ENCODE data around the gene CABLES1.

The CABLES1 gene

DNA sequence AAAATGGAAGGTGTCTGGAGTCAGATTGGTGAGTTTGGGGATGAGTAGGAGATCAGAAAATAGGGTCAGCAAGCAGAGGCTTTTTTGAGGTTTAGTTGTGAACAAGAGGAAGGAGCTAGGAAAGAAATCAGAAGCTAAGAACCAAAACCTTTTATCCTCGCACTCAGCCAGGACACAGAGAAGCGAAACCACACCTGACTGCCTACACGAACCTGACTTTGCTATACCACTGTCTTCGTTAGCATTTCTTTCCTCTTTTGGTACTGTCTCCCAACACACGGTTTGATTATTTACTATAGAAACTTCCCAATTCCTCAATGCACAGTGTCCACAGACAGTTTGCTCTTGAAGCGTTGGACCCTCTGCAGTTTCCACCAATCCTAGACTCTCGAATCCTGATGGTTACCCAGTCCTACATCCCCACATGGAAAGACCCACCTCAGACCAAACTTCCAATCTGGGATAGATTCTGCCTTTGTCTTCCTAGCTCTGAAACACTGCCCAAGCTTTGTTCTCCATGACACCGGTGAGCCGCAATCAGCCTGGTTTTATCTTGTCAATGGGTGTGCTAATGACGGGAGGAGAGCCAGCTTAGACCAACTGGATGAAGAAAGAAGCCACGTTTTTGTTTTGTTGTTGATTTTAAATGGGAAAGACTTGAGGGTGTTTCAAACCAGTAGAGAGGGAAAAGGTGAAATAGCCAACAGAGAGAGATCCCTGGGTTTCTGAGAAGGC is 137.4 kb downstream of the CABLES1 start:
- H3K4me3 ChIP-seq (replicated peaks; ENCODE audit: insufficient read depth, low read length), result no peak overlapping the region
- no peak for DNase-seq (ENCODE audit: low read depth in 1 of 2, low spot score in 1 of 2)
- TF ChIP-seq SPI1 (IDR thresholded peaks at IDR 0.05; ENCODE audit: borderline replicate concordance, low read depth) (no peak), POLR2AphosphoS5 (IDR thresholded peaks at IDR 0.05; ENCODE audit: low read depth) (no peak), GABPA (IDR thresholded peaks at IDR 0.05; ENCODE audit: low read depth) (no peak)
- TF ChIP-seq, protein P1, sequence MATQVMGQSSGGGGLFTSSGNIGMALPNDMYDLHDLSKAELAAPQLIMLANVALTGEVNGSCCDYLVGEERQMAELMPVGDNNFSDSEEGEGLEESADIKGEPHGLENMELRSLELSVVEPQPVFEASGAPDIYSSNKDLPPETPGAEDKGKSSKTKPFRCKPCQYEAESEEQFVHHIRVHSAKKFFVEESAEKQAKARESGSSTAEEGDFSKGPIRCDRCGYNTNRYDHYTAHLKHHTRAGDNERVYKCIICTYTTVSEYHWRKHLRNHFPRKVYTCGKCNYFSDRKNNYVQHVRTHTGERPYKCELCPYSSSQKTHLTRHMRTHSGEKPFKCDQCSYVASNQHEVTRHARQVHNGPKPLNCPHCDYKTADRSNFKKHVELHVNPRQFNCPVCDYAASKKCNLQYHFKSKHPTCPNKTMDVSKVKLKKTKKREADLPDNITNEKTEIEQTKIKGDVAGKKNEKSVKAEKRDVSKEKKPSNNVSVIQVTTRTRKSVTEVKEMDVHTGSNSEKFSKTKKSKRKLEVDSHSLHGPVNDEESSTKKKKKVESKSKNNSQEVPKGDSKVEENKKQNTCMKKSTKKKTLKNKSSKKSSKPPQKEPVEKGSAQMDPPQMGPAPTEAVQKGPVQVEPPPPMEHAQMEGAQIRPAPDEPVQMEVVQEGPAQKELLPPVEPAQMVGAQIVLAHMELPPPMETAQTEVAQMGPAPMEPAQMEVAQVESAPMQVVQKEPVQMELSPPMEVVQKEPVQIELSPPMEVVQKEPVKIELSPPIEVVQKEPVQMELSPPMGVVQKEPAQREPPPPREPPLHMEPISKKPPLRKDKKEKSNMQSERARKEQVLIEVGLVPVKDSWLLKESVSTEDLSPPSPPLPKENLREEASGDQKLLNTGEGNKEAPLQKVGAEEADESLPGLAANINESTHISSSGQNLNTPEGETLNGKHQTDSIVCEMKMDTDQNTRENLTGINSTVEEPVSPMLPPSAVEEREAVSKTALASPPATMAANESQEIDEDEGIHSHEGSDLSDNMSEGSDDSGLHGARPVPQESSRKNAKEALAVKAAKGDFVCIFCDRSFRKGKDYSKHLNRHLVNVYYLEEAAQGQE (IDR thresholded peaks at IDR 0.05; ENCODE audit: insufficient replicate concordance, low read depth), result no peak
- TF ChIP-seq, protein P2, sequence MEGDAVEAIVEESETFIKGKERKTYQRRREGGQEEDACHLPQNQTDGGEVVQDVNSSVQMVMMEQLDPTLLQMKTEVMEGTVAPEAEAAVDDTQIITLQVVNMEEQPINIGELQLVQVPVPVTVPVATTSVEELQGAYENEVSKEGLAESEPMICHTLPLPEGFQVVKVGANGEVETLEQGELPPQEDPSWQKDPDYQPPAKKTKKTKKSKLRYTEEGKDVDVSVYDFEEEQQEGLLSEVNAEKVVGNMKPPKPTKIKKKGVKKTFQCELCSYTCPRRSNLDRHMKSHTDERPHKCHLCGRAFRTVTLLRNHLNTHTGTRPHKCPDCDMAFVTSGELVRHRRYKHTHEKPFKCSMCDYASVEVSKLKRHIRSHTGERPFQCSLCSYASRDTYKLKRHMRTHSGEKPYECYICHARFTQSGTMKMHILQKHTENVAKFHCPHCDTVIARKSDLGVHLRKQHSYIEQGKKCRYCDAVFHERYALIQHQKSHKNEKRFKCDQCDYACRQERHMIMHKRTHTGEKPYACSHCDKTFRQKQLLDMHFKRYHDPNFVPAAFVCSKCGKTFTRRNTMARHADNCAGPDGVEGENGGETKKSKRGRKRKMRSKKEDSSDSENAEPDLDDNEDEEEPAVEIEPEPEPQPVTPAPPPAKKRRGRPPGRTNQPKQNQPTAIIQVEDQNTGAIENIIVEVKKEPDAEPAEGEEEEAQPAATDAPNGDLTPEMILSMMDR (IDR thresholded peaks at IDR 0.05; ENCODE audit: insufficient read depth, low read length), result no peak
- no peak overlapping the region for H3K27ac ChIP-seq (replicated peaks)
- H3K27me3 ChIP-seq (ENCODE audit: insufficient read depth, poor library complexity, severe bottlenecking), result no peaks in the 10 kb centered on the region

- TF ChIP-seq SPI1 (IDR thresholded peaks at IDR 0.05; ENCODE audit: borderline replicate concordance, low read depth), result no peak
- TF ChIP-seq, protein P2 (IDR thresholded peaks at IDR 0.05; ENCODE audit: insufficient read depth, low read length), result no peak
- no peak for TF ChIP-seq POLR2AphosphoS5 (IDR thresholded peaks at IDR 0.05; ENCODE audit: low read depth)
- no peak for TF ChIP-seq GABPA (IDR thresholded peaks at IDR 0.05; ENCODE audit: low read depth)
- TF ChIP-seq, protein P1 (IDR thresholded peaks at IDR 0.05; ENCODE audit: insufficient replicate concordance, low read depth), result no peak
- DNase-seq (ENCODE audit: low read depth in 1 of 2, low spot score in 1 of 2), result no peak
- Histone ChIP-seq H3K27me3 (ENCODE audit: insufficient read depth, poor library complexity, severe bottlenecking) (no peaks in the 10 kb centered on the region), H3K4me3 (replicated peaks; ENCODE audit: insufficient read depth, low read length) (no peak overlapping the region), H3K27ac (replicated peaks) (no peak overlapping the region)
Observed at GRCh38 chr18:23273443-23273966, 138.2 kb downstream of the CABLES1 start.

DNA sequence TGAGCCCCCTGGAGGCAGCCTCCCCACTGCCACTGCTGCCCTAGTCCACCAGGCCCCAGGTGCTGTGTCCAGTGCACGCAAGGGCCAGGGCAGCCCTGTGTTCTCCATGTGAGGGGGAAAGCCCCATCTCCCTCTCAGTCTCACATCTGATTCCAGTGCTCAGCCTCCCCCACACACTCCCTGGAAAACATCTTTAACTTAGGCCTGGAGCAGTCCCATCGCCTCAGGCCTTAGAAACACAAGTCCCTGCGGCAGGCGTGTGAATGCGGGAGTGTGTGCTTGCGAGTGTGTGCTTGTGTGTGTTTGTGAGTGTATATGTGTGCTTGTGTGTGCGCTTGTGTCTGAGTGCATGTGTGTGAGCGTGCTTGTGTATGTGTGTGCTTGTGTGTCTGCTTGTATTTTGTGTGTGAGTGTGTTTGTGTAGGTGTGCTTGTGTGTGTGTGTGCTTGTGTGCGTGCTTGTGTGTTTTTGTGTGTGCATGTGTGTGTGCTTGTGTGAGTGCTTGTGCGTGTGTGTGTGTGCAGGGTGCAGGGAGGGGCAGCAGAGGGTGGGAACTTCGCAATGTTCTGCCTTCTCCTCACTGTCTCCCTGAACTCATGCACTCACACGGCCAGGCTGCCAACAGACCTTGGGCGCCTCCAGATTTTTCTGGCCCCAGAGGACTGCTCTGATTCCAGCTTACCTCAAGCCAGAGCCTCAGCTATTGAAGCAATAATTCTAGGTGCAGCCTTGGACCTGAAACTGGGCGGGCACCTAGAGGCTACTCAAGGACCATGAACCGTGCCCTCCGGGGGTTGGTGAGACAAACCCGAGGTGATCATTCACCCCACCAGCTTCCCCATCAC is 139.6 kb downstream of the CABLES1 start:
- no peak for TF ChIP-seq SPI1 (IDR thresholded peaks at IDR 0.05; ENCODE audit: borderline replicate concordance, low read depth)
- TF ChIP-seq, protein P1 (IDR thresholded peaks at IDR 0.05; ENCODE audit: insufficient replicate concordance, low read depth), result no peak
- no peak for TF ChIP-seq POLR2AphosphoS5 (IDR thresholded peaks at IDR 0.05; ENCODE audit: low read depth)
- no peak for TF ChIP-seq GABPA (IDR thresholded peaks at IDR 0.05; ENCODE audit: low read depth)
- TF ChIP-seq, protein P2 (IDR thresholded peaks at IDR 0.05; ENCODE audit: insufficient read depth, low read length), result no peak
- DNase-seq (ENCODE audit: low read depth in 1 of 2, low spot score in 1 of 2), result no peak
- no peaks in the 10 kb centered on the region for H3K27me3 ChIP-seq (ENCODE audit: insufficient read depth, poor library complexity, severe bottlenecking)
- no peak overlapping the region for H3K4me3 ChIP-seq (replicated peaks; ENCODE audit: insufficient read depth, low read length)
- H3K27ac ChIP-seq (replicated peaks), result no peak overlapping the region

Data from HL-60 (cell line).